AG04450 (cell line): ENCODE results near the gene RAG1. TPM values are rescaled to one million over a fixed set of nuclear protein-coding genes. Genes with fewer than 3 reads are reported as not detected.
"Not testable (repeated sequence)": the region's sequence is repeated elsewhere in the genome, so short reads cannot be mapped to it uniquely, and the experiment has no call there.

Source experiments
- CTCF ChIA-PET: fragments of 300-600, 350-600 bp; formaldehyde crosslinking; extraction: SDS; loops from one replicate; lab custom pipeline; 2022; ENCODE audit warnings: antibody characterized with exemption, inconsistent platforms; lab: Charles Lee
- POLR2A ChIA-PET: fragments of 350-600 bp; formaldehyde crosslinking; extraction: SDS; loops from one replicate; lab custom pipeline; 2021; ENCODE audit warnings: antibody characterized with exemption, inconsistent platforms; lab: Yijun Ruan, JAX
- DNase-seq: peaks from one replicate; pipeline ENCODE4 v3.0.0-alpha.2; 2011; ENCODE audit warnings: low read depth, low spot score
- H3K27ac ChIP-seq: one replicate; pipeline ENCODE4 v1.5.1; 2012; ENCODE audit warnings: low read depth, low read length, control low read depth
- H3K27me3 ChIP-seq: one replicate; pipeline ENCODE4 v1.6.0; 2012; ENCODE audit warnings: low read length; ENCODE audit not compliant: control insufficient read depth, insufficient read depth
- H3K4me3 ChIP-seq: 2 replicates; pipeline ENCODE4 v1.5.1; 2011; ENCODE audit warnings: mild to moderate bottlenecking, low read depth, low read length, control low read depth
- H3K9me3 ChIP-seq: 2 replicates; pipeline ENCODE4 v1.5.1; 2012; ENCODE audit warnings: low read length; ENCODE audit not compliant: control insufficient read depth, insufficient read depth
- CTCF ChIP-seq: IDR thresholded peaks from 2 replicates; pipeline ENCODE4 v1.5.1; 2011; ENCODE audit warnings: low read depth, low read length, control low read depth, inconsistent platforms
- polyA plus RNA-seq: library from polyadenylated mRNA; depleted of rRNA; stranded (reverse); fragments of >200 nt; gene quantifications from 2 replicates; pipeline ENCODE4 v1.2.3, GENCODE V29; 2011

Gene RAG1
- polyA plus RNA-seq, 1 experiment = 0.52 TPM

GRCh38 chr11:36550385-36551115, 17.3 kb upstream of the RAG1 start:
- no peak overlapping the region for H3K27ac ChIP-seq
- no peak for DNase-seq
- ChIA-PET POLR2A (no interaction called here), CTCF (interaction anchor here (0.6 to 1.3 kb wide), 3 partner anchors 9 to 196 kb away, joined by 3 read pairs; no protein-coding TSS in a partner anchor)
- no peaks in the 10 kb centered on the region for H3K9me3 ChIP-seq
- no peak for TF ChIP-seq CTCF
- H3K4me3 ChIP-seq = no peak overlapping the region
- H3K27me3 ChIP-seq = no peaks in the 10 kb centered on the region

- H3K9me3 ChIP-seq, POLR2A ChIA-PET, H3K4me3 ChIP-seq, CTCF ChIA-PET, H3K27me3 ChIP-seq, DNase-seq, H3K27ac ChIP-seq: not testable (repeated sequence)
Measured at GRCh38 chr11:36557390-36557789, 10.4 kb upstream of the RAG1 start.

GRCh38 chr11:36557991-36558390, 9.8 kb upstream of the RAG1 start:
- no peak for DNase-seq
- ChIA-PET CTCF (no interaction called here), POLR2A (no interaction called here)
- Histone ChIP-seq H3K4me3 (no peak overlapping the region), H3K27me3 (no peaks in the 10 kb centered on the region), H3K9me3 (no peaks in the 10 kb centered on the region), H3K27ac (no peak overlapping the region)
- no peak for TF ChIP-seq CTCF

- CTCF ChIA-PET = interaction anchor here (0.7 kb wide), 1 partner anchor 9 kb away, joined by 3 read pairs; no protein-coding TSS in a partner anchor
- no peak for DNase-seq
- H3K9me3 ChIP-seq = no peaks in the 10 kb centered on the region
- TF ChIP-seq CTCF = no peak
- no peak overlapping the region for H3K27ac ChIP-seq
- POLR2A ChIA-PET = no interaction called here
- H3K27me3 ChIP-seq = no peaks in the 10 kb centered on the region
- no peak overlapping the region for H3K4me3 ChIP-seq
Measured at GRCh38 chr11:36558571-36559413, 9.0 kb upstream of the RAG1 start.

- H3K27ac ChIP-seq = no peak overlapping the region
Measured at GRCh38 chr11:36564376-36565030, 3.3 kb upstream of the RAG1 start.

More at GRCh38 chr11:36564376-36565030, 3.3 kb upstream of the RAG1 start:
- Histone ChIP-seq H3K4me3 (peak overlapping the region; percentile 18; the same call in 1 of the 2 replicates), H3K9me3 (no peaks in the 10 kb centered on the region), H3K27me3 (peaks cover 16% of the 10 kb centered on the region)
- CTCF ChIA-PET = interaction anchor here (0.6 to 7.5 kb wide), 41 partner anchors 10 to 327 kb away, joined by 3 to 199 read pairs (median 6); partner anchors contain the start of gene IFTAP
- peak; percentile 11 for DNase-seq
- POLR2A ChIA-PET = no interaction called here
- TF ChIP-seq CTCF = peak; percentile 76
